HG03108 (cell line): ENCODE results near the gene RTN4.

Source experiments
- ATAC-seq: cut with Tn5 transposase; IDR thresholded peaks from one replicate; pipeline ENCODE4 v1.9.1; 2021; ENCODE audit warnings: moderate library complexity; ENCODE audit not compliant: unreplicated experiment

Gene RTN4

GRCh38 chr2:54928719-54929118, 121.5 kb downstream of the RTN4 start:
- ATAC-seq, result no peak

GRCh38 chr2:54927751-54928615, 122.3 kb downstream of the RTN4 start:
- ATAC-seq, result no peak

GRCh38 chr2:54927085-54927750, 123.0 kb downstream of the RTN4 start:
- no peak for ATAC-seq

GRCh38 chr2:54925022-54925421, 125.2 kb downstream of the RTN4 start:
- no peak for ATAC-seq

- ATAC-seq, result no peak
Measured at GRCh38 chr2:54924121-54924520, 126.1 kb downstream of the RTN4 start.
